Measurements from ENCODE around the gene TENM4.

The TENM4 gene

GRCh38 chr11:79369055-79369454 is 71.8 kb downstream of the TENM4 start:
- no peak for TF ChIP-seq CTCF (IDR thresholded peaks at IDR 0.05)
- no peak for DNase-seq (ENCODE audit: low spot score)
- Histone ChIP-seq H3K27ac (no peak overlapping the region), H3K4me3 (no peak overlapping the region)

GRCh38 chr11:79367844-79368243 is 73.0 kb downstream of the TENM4 start:
- DNase-seq (ENCODE audit: low spot score) = no peak
- no peak for TF ChIP-seq CTCF (IDR thresholded peaks at IDR 0.05)
- no peak overlapping the region for H3K27ac ChIP-seq
- no peak overlapping the region for H3K4me3 ChIP-seq

GRCh38 chr11:79366218-79366617 is 74.6 kb downstream of the TENM4 start:
- no peak for TF ChIP-seq CTCF (IDR thresholded peaks at IDR 0.05)
- no peak for DNase-seq (ENCODE audit: low spot score)
- Histone ChIP-seq H3K4me3 (no peak overlapping the region), H3K27ac (no peak overlapping the region)

- no peak overlapping the region for H3K4me3 ChIP-seq
- H3K27ac ChIP-seq = no peak overlapping the region
- no peak for TF ChIP-seq CTCF (IDR thresholded peaks at IDR 0.05)
- DNase-seq (ENCODE audit: low spot score) = no peak
These were observed 76.9 kb downstream of the TENM4 start for GRCh38 chr11:79363861-79364378.

GRCh38 chr11:79363256-79363655 is 77.6 kb downstream of the TENM4 start:
- no peak for DNase-seq (ENCODE audit: low spot score)
- Histone ChIP-seq H3K4me3 (no peak overlapping the region), H3K27ac (no peak overlapping the region)
- no peak for TF ChIP-seq CTCF (IDR thresholded peaks at IDR 0.05)

GRCh38 chr11:79362821-79363220 is 78.0 kb downstream of the TENM4 start:
- no peak for DNase-seq (ENCODE audit: low spot score)
- TF ChIP-seq CTCF (IDR thresholded peaks at IDR 0.05) = no peak
- Histone ChIP-seq H3K27ac (no peak overlapping the region), H3K4me3 (no peak overlapping the region)

GRCh38 chr11:79362206-79362757 is 78.5 kb downstream of the TENM4 start:
- no peak overlapping the region for H3K4me3 ChIP-seq
- TF ChIP-seq CTCF (IDR thresholded peaks at IDR 0.05) = no peak
- DNase-seq (ENCODE audit: low spot score) = no peak
- H3K27ac ChIP-seq = no peak overlapping the region
